Activated naive CD4-positive, alpha-beta T cell treated with anti-CD3 and anti-CD28 coated beads, Interleukin-2, amount 50 U/mL, for 24 hours (primary cell): ENCODE measurements around the gene CPZ.
"Not testable (repeated sequence)": the region's sequence is repeated elsewhere in the genome, so short reads cannot be mapped to it uniquely, and the experiment has no call there.

Experiments used
- H3K27ac Mint-ChIP-seq: one replicate; pipeline ENCODE4 v1.8.0; 2021; ENCODE audit warnings: mild to moderate bottlenecking, mixed read lengths
- H3K27me3 Mint-ChIP-seq: one replicate; pipeline ENCODE4 v1.8.0; 2021; ENCODE audit warnings: mixed read lengths
- H3K36me3 Mint-ChIP-seq: one replicate; pipeline ENCODE4 v1.8.0; 2021; ENCODE audit warnings: mixed read lengths
- H3K4me1 Mint-ChIP-seq: one replicate; pipeline ENCODE4 v1.8.0; 2021; ENCODE audit warnings: mixed read lengths
- H3K4me3 Mint-ChIP-seq: one replicate; pipeline ENCODE4 v1.8.0; 2021; ENCODE audit warnings: mild to moderate bottlenecking, mixed read lengths
- H3K9me3 Mint-ChIP-seq: one replicate; pipeline ENCODE4 v1.8.0; 2021; ENCODE audit warnings: mixed read lengths

CPZ gene

DNA sequence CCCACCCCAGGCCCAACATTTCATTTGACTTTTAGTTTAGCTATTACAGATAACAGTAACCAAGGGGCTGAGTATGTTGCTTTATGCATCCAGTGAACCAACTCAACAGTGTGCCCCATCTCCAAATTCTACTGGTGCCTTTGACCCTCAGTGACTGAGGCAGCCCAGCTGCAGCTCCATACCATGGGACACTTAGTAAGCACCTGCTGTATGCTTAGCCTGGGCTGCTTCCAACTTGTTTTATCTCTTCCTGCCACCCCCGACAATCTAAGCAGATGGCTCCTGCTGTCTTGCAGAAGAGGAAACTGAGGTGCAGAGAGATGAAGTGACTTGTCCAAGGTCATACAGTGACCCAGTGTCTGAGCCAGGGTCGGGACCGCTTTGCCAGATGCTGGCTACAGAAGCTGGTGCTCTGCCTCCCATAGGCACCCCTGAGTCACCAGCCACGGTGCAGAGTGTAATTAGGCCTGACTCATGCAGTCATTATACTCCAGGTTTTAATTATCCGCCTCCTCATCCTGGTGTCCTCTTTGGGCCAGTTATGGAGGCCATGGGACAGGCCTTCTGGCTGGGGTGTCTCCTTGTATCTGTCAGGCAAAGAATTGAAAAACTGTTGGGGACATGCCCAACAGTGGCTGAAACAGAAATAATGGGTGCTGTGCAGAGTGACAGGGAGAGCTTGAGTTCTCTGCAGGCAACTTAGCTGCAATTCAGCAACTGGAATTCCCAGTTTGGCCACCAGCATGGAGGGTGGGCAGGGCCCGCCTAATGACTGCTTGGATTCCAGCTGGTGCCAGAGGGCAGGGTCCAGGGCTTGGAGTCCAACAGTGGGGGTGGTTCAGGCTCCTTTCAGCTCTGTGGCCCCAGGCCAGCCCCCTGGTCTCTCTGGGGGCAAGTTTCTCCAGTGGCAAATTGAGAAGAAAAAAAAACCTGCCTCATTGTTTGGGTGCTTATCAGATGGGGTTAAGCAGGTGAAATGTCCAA lies 20.6 kb upstream of the CPZ start:
- H3K9me3 Mint-ChIP-seq, result no peaks in the 10 kb centered on the region
- no peaks in the 10 kb centered on the region for H3K36me3 Mint-ChIP-seq
- peaks cover 5% of the 10 kb centered on the region for H3K27me3 Mint-ChIP-seq
- no peak overlapping the region for H3K27ac Mint-ChIP-seq
- no peaks in the 10 kb centered on the region for H3K4me1 Mint-ChIP-seq
- H3K4me3 Mint-ChIP-seq, result no peak overlapping the region

DNA sequence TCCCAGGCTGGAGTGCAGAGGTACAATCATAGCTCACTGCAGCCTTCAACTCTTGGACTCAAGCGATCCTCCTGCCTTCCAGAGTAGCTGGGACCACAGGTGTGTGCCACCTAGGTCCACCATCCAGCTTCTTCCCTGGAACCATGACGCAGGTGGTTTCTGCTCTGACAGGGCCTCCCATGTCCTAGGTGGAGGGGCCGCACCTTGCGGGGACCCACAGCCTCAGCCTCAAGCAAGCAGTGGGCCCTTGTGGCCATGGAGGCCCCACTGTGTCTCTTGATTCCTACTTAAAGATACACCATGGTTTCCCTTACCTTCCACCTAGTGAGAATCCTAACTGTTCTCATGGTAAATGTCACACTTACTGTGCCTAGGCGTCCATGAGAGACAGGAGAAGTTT lies 19.3 kb upstream of the CPZ start:
- Mint-ChIP-seq H3K27ac (no peak overlapping the region), H3K36me3 (no peaks in the 10 kb centered on the region), H3K4me1 (no peaks in the 10 kb centered on the region), H3K4me3 (no peak overlapping the region), H3K27me3 (peaks cover 4% of the 10 kb centered on the region), H3K9me3 (no peaks in the 10 kb centered on the region)

DNA sequence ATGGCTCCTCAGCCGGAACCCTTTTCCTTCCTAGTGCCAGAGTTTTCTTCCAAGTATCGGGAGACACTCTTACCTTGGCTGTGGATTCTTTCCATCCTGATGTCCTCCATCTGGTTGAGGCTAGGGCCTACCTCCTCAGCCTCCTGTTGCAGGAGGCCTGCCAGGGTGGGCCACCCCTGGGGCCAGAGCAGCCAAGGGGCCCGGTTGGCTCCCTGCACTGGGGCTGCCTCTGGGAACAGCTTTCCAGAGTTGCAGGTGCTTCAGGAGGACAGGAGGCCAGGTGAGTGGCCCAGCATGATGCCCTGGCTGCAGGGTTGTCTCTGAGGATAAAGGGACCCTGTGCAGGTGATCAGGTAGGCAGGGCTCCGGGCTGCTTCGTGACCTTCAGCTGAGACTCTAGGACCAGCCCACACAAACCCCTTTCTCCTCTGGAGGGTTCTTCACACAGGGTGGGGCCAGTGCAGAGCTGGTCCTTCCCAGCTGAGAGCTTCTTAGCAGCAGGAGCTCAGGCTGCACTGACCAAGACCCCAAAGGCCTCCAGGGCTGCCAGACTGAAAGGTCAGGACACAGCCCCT lies 17.7 kb upstream of the CPZ start:
- no peaks in the 10 kb centered on the region for H3K36me3 Mint-ChIP-seq
- no peaks in the 10 kb centered on the region for H3K4me1 Mint-ChIP-seq
- H3K9me3 Mint-ChIP-seq, result no peaks in the 10 kb centered on the region
- H3K27me3 Mint-ChIP-seq, result peaks cover 9% of the 10 kb centered on the region
- no peak overlapping the region for H3K4me3 Mint-ChIP-seq
- H3K27ac Mint-ChIP-seq, result no peak overlapping the region

DNA sequence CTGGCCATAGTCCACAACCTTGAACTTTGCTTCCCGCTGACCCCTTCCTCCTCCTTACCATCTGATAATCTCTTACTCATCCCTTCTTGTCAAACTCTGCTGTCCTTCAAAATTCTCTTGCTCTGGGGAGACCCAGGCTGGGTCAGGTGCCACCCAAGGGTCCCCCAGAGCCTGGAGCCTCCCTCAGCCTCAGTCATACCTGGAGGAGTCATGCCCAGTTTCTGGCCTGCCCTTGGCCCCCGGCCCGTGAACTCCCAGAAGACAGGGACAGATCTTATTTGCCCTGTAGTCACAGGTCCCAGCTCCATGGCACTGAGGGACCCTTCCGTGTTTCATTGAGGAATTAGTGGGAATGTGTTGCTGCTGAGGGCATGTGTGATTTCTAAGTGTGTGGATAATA lies 17.1 kb upstream of the CPZ start:
- H3K4me3 Mint-ChIP-seq, result no peak overlapping the region

DNA sequence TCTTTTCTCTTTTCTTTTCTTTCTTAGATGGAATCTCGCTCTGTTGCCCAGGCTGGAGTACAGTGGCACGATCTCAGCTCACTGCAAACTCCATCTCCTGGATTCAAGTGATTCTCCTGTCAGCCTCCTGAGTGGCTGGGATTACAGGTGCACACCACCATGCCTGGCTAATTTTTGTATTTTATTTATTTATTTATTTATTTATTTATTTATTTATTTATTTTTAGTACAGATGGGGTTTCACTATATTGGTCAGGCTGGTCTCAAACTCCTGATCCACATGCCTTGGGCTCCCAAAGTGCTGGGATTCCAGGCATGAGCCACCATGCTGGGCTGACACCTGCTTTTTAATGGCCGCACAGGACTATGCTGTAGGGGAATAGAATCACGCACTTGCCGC lies 16.0 kb upstream of the CPZ start:
- not testable (repeated sequence) for H3K27ac Mint-ChIP-seq, H3K4me3 Mint-ChIP-seq, H3K4me1 Mint-ChIP-seq, H3K9me3 Mint-ChIP-seq, H3K36me3 Mint-ChIP-seq
- H3K27me3 Mint-ChIP-seq, result peaks cover 11% of the 10 kb centered on the region

More for the DNA sequence above, 17.1 kb upstream of the CPZ start:
- Mint-ChIP-seq H3K36me3 (no peaks in the 10 kb centered on the region), H3K27me3 (peaks cover 11% of the 10 kb centered on the region), H3K27ac (no peak overlapping the region), H3K9me3 (no peaks in the 10 kb centered on the region), H3K4me1 (no peaks in the 10 kb centered on the region)

DNA sequence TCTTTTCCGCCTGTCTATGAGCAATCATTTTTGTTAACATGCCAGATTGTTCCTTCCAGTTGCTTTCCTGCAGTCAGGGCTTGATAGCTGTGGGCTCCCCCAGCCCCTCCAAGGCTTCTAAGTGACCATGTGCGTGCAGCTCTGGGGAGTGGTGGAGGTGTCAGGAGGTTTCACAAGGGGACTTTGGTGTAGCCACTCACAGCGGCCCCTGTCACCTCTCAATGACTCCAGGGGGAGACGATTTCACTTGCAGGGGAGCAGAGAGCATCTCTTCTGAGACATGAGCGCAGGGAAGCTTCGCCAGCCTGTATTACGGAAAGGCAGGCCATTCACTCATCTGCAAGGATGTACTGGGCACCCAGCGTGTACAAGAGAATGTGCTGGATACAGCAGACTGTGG lies 15.5 kb upstream of the CPZ start:
- Mint-ChIP-seq H3K9me3 (no peaks in the 10 kb centered on the region), H3K4me1 (no peaks in the 10 kb centered on the region), H3K27me3 (peaks cover 11% of the 10 kb centered on the region), H3K4me3 (no peak overlapping the region), H3K27ac (no peak overlapping the region), H3K36me3 (no peaks in the 10 kb centered on the region)

DNA sequence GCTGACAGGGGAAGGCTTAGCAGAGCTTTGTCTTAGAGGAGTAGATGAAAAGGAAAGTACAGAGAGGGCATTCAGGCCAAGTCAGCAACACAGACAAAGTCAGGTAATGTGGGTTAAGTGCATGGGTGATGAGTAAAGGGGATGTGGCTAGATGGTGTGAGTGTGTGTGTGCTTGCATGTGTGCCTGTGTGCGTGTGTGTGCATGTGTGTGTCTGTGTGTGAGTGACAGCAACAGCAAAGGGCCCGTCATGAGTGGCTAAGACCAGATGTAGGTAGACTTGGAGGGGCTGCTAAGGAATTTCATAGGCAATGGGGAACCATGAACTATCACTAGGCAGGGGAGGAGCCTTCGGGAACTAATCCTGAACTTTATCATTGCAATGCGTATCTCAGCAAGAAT lies 14.6 kb upstream of the CPZ start:
- Mint-ChIP-seq H3K4me3 (no peak overlapping the region), H3K27me3 (peaks cover 11% of the 10 kb centered on the region), H3K27ac (no peak overlapping the region), H3K4me1 (no peaks in the 10 kb centered on the region), H3K36me3 (no peaks in the 10 kb centered on the region), H3K9me3 (no peaks in the 10 kb centered on the region)

DNA sequence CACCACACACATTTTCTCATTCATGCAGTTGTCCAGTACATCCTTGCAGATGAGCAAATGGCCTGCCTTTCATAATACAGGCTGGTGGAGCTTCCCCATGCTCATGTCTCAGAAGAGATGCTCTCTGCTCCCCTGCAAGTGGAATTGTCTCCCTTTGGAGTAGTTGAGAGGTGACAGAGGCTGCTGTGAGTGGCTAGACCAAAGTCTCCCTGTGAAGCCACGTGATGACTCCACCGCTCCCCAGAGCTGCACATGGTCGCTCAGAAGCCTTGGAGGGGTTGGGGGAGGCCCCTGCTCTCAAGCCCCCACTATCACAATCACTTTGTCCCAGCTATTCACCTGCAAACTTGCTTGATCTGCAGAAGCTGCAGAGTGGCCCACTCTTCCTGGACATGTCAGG lies 13.8 kb upstream of the CPZ start:
- Mint-ChIP-seq H3K4me3 (no peak overlapping the region), H3K27me3 (peaks cover 11% of the 10 kb centered on the region), H3K36me3 (no peaks in the 10 kb centered on the region), H3K9me3 (no peaks in the 10 kb centered on the region), H3K4me1 (no peaks in the 10 kb centered on the region), H3K27ac (no peak overlapping the region)

DNA sequence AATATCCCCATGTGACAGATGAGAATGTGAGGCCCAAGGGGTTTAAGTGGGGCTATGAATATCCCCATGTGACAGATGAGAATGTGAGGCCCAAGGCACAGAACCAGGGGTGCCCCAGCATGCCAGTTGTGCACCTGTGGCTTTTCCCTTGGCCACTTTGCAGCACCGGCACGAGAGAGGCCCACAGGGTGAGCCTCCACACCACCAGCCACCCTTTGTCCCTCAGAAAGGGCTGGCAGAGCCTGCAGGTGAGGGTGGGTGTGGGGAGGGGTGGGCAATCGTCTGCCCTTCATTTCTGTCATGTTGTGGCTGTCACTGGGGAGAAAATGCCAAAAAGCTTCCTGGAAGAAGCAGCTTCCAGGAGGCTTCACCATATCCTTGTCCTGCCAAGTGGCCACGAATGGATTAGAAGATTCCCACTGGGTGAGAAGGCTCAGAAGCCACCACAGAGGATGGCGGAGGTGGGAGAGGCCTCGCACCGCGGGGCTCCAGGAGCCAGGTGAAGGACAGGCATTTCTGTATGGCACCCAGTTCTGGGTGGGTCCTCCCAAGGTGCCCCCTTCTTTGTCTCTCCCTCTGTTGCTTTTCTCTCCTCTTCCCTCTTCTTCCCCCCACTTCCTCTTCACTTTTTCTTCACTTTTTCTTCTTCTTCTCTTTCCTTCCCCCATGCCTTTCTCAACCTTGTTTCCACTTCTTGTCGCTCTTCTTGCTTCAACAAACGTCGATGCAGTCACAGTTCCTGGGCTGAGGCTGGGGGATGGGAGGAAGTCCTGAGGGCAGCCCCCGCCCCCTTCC lies 12.8 kb upstream of the CPZ start:
- H3K27ac Mint-ChIP-seq, result no peak overlapping the region
- H3K36me3 Mint-ChIP-seq, result no peaks in the 10 kb centered on the region
- H3K9me3 Mint-ChIP-seq, result no peaks in the 10 kb centered on the region
- H3K4me3 Mint-ChIP-seq, result no peak overlapping the region
- H3K4me1 Mint-ChIP-seq, result no peaks in the 10 kb centered on the region
- H3K27me3 Mint-ChIP-seq, result peaks cover 13% of the 10 kb centered on the region

DNA sequence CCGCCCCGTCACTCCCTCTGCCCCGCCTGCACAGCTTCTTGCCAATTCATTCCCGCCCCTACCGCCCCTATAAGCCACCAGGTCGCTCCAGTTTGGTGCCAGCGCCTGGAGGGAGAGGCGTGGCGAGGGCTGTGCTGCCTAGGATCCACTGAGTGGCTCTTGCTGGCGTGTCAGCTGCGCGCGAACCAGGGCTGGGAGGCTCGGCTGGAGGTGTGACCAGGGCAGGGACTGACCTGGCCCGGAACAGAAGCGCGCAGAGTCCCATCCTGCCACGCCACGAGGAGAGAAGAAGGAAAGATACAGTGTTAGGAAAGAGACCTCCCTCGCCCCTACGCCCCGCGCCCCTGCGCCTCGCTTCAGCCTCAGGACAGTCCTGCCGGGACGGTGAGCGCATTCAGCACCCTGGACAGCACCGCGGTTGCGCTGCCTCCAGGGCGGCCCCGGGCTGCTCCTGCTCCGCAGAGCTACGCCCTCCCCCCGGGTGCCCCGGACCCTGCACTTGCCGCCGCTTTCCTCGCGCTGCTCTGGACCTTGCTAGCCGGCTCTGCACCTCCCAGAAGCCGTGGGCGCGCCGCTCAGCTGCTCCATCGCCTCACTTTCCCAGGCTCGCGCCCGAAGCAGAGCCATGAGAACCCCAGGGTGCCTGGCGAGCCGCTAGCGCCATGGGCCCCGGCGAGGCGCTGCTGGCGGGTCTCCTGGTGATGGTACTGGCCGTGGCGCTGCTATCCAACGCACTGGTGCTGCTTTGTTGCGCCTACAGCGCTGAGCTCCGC lies 12.1 kb upstream of the CPZ start, which contains the start of gene GPR78:
Gene GPR78, plus strand, starts transcription at position 72 of the 773 bp plus-strand sequence. Its CDS starts 591 bp downstream, at position 663.
- H3K27ac Mint-ChIP-seq, result no peak within 1 kb of the TSS
- H3K36me3 Mint-ChIP-seq, result no peaks in the 10 kb centered on the region
- no peak within 1 kb of the TSS for H3K4me3 Mint-ChIP-seq
- H3K27me3 Mint-ChIP-seq, result peaks cover 13% of the 10 kb centered on the region
- H3K9me3 Mint-ChIP-seq, result no peaks in the 10 kb centered on the region
- no peaks in the 10 kb centered on the region for H3K4me1 Mint-ChIP-seq

DNA sequence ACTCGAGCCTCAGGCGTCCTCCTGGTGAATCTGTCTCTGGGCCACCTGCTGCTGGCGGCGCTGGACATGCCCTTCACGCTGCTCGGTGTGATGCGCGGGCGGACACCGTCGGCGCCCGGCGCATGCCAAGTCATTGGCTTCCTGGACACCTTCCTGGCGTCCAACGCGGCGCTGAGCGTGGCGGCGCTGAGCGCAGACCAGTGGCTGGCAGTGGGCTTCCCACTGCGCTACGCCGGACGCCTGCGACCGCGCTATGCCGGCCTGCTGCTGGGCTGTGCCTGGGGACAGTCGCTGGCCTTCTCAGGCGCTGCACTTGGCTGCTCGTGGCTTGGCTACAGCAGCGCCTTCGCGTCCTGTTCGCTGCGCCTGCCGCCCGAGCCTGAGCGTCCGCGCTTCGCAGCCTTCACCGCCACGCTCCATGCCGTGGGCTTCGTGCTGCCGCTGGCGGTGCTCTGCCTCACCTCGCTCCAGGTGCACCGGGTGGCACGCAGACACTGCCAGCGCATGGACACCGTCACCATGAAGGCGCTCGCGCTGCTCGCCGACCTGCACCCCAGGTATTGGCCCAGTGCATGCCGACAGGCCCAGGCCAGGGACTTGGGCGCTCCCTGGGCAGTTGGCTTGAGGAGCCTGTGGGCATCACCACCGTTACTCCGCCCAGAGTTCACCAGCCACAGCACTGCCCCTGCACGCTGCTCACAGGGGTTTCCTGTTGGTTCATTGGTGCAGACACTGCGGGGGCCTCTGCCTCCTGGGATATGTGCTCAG lies 11.3 kb upstream of the CPZ start:
- Mint-ChIP-seq H3K4me3 (no peak overlapping the region), H3K36me3 (no peaks in the 10 kb centered on the region), H3K27ac (no peak overlapping the region), H3K9me3 (no peaks in the 10 kb centered on the region), H3K27me3 (peaks cover 13% of the 10 kb centered on the region), H3K4me1 (no peaks in the 10 kb centered on the region)

DNA sequence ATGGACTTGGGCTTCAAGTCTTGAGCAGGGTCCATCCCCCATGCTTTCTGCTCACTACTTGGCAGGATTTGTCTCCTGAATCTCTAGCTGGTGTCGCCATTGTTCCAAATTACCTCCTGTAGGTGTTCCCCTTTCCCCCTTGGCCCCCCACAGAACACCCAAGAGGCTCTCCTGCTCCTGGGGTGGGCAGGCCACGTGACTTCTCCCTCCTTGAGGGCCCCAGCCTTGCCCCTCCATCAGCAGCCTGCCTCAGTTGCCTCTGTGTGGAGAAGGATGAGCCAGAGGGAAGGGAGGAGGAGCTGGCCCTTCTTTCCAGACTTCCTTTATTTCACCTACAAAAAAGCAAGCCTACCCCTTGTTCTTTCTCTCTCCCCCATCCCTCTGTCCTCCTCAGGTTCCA lies 10.5 kb upstream of the CPZ start:
- H3K36me3 Mint-ChIP-seq, result no peaks in the 10 kb centered on the region
- no peak overlapping the region for H3K27ac Mint-ChIP-seq
- no peaks in the 10 kb centered on the region for H3K4me1 Mint-ChIP-seq
- no peak overlapping the region for H3K4me3 Mint-ChIP-seq
- no peaks in the 10 kb centered on the region for H3K9me3 Mint-ChIP-seq
- H3K27me3 Mint-ChIP-seq, result peaks cover 10% of the 10 kb centered on the region

DNA sequence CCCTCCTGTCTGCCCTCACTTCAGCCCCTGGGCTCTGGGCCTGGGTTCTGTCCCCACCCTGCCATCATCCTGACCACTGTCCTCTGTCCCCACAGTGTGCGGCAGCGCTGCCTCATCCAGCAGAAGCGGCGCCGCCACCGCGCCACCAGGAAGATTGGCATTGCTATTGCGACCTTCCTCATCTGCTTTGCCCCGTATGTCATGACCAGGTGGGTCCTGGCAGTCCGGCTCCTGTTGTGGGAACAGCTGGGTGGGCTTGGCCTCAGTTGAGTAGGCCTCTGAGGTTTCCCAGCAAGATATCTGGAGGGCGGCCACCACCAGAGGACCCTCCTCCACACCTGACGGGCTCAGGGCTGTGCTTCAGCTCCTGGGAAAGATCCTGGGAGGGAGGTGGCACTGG lies 10.1 kb upstream of the CPZ start:
- no peak overlapping the region for H3K27ac Mint-ChIP-seq
- no peaks in the 10 kb centered on the region for H3K9me3 Mint-ChIP-seq
- peaks cover 9% of the 10 kb centered on the region for H3K27me3 Mint-ChIP-seq
- H3K4me1 Mint-ChIP-seq, result no peaks in the 10 kb centered on the region
- H3K36me3 Mint-ChIP-seq, result no peaks in the 10 kb centered on the region
- H3K4me3 Mint-ChIP-seq, result no peak overlapping the region

DNA sequence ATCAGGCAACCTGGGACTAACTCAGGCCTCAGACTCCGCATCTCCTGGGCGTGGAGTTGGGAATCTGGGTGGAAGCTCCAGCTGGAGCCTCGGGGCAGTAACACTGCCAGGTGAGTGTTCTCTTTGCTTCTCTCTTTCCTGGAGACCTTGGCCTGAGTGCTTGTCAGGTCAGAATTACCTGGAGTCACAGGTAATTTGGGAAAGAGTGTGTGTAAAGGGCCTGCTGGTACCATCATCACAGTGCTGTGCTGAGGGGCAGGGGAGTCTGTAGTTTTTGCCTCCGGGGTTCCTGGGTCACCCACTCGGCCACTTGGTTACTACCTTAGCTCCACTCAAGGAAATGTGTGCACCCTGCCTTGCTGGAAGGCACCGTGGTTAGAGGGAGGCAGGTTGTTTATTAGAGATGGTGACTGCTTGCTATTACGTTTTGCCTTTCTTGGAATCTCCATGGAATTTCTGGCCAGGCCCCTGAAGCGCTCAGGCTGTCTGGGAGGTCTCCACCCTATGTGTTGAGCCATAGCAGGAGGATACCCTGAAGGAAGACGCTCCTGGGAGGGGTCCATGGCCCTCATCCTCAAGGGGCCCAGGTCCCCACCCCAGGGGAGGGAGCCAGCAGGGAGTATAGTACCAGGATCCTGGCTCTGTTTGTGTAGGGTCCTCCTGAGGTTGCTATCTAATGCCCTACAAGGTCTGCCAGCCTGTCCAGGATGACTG lies 9.5 kb upstream of the CPZ start:
- peaks cover 9% of the 10 kb centered on the region for H3K27me3 Mint-ChIP-seq
- no peaks in the 10 kb centered on the region for H3K4me1 Mint-ChIP-seq
- H3K36me3 Mint-ChIP-seq, result no peaks in the 10 kb centered on the region
- no peaks in the 10 kb centered on the region for H3K9me3 Mint-ChIP-seq
- no peak overlapping the region for H3K4me3 Mint-ChIP-seq
- no peak overlapping the region for H3K27ac Mint-ChIP-seq
